SU-DHL-6 (cell line): ENCODE data around the gene CYSRT1.

Experiments
- CTCF ChIP-seq: fragments of 200-600 bp; sonication (generic); IDR thresholded peaks from one replicate; pipeline ENCODE4 v1.5.1; 2017; ENCODE audit warnings: antibody characterized with exemption, mild to moderate bottlenecking, low read length, moderate library complexity; ENCODE audit not compliant: insufficient read depth, poor library complexity, severe bottlenecking
- EZH2phosphoT487 ChIP-seq: fragments of 200-600 bp; sonication (generic), shearing (Covaris generic); conservative IDR thresholded peaks from 2 replicates; pipeline ENCODE4 v1.6.1; 2018; ENCODE audit warnings: mild to moderate bottlenecking, antibody characterized with exemption, low read length, moderate library complexity, mixed read lengths

- TF ChIP-seq EZH2phosphoT487 (no peak), CTCF (no peak)
Observed at GRCh38 chr9:137231372-137232039, 6.5 kb downstream of the CYSRT1 start.
